Measurements from ENCODE around the gene ZC3H10. TPM values are rescaled to one million over a fixed set of nuclear protein-coding genes. Genes with fewer than 3 reads are reported as not detected.
A peak's percentile ranks its signal among the peaks of the same experiment; 100 is the strongest.
"Not testable (repeated sequence)": the region's sequence is repeated elsewhere in the genome, so short reads cannot be mapped to it uniquely, and the experiment has no call there.

ZC3H10 gene
- total RNA-seq, 2 donors from 2014 or later, result 3.5 to 6.1 TPM

DNA sequence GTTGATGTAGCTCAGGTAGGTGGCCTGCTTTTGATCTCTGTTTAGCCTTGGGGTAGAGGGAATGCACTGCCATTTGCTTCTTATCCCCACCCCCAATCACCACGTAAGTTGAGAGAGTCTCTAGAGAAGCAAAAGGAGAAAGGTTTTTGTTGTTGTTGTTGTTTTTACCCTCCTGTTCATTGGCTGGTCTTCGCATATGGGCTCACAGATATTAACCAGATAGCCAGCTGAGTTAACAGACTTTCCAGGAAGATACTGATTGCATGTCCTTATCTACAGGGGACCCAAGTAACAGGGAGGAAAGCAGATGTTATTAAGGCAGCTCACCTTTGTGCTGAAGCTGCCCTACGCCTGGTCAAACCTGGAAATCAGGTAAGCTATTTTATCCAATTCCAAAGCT is 10.8 kb upstream of the ZC3H10 start:
- TF ChIP-seq, protein P1, sequence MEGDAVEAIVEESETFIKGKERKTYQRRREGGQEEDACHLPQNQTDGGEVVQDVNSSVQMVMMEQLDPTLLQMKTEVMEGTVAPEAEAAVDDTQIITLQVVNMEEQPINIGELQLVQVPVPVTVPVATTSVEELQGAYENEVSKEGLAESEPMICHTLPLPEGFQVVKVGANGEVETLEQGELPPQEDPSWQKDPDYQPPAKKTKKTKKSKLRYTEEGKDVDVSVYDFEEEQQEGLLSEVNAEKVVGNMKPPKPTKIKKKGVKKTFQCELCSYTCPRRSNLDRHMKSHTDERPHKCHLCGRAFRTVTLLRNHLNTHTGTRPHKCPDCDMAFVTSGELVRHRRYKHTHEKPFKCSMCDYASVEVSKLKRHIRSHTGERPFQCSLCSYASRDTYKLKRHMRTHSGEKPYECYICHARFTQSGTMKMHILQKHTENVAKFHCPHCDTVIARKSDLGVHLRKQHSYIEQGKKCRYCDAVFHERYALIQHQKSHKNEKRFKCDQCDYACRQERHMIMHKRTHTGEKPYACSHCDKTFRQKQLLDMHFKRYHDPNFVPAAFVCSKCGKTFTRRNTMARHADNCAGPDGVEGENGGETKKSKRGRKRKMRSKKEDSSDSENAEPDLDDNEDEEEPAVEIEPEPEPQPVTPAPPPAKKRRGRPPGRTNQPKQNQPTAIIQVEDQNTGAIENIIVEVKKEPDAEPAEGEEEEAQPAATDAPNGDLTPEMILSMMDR (IDR thresholded peaks at IDR 0.05), result no peak
- DNase-seq, result no peak
- H3K9me3 ChIP-seq, result no peaks in the 10 kb centered on the region
- no peak overlapping the region for H3K4me3 ChIP-seq
- intact Hi-C loops (cut with DNase I), result no loop called here
- H3K9ac ChIP-seq (ENCODE audit: low read depth in 2 of 2, low read length in 2 of 2), result no peak overlapping the region
- no peaks in the 10 kb centered on the region for H3K27me3 ChIP-seq
- peaks cover 23% of the 10 kb centered on the region for H3K36me3 ChIP-seq
- no peak overlapping the region for H3K27ac ChIP-seq
- no peaks in the 10 kb centered on the region for H3K4me1 ChIP-seq

DNA sequence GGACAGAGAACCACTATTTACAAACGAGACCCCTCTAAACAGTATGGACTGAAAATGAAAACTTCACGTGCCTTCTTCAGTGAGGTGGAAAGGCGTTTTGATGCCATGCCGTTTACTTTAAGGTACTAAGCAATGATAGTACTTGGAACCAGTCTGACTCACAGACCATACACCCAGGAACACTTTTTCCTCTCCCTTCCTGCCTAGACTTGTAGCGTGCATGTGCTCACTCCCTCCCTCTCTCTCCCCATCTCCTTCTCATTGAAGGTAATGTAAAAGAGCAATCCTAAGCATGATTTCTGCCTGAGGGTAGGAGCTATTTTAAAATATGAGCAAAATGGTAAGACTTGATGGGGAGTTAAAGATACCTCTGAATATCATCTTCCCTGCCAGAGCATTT is 7.5 kb upstream of the ZC3H10 start:
- H3K36me3 ChIP-seq, result peaks cover 23% of the 10 kb centered on the region
- no peaks in the 10 kb centered on the region for H3K27me3 ChIP-seq
- H3K9me3 ChIP-seq, result no peaks in the 10 kb centered on the region
- H3K27ac ChIP-seq, result no peak overlapping the region
- TF ChIP-seq, protein P1 (IDR thresholded peaks at IDR 0.05), result no peak
- no peak for DNase-seq
- intact Hi-C loops (cut with DNase I), result loop anchor here (10.0 kb wide), 1 partner anchor 66 kb away; the partner anchor contains the start of gene RPS26
- H3K4me3 ChIP-seq, result no peak overlapping the region
- no peak overlapping the region for H3K9ac ChIP-seq (ENCODE audit: low read depth in 2 of 2, low read length in 2 of 2)
- H3K4me1 ChIP-seq, result no peaks in the 10 kb centered on the region

DNA sequence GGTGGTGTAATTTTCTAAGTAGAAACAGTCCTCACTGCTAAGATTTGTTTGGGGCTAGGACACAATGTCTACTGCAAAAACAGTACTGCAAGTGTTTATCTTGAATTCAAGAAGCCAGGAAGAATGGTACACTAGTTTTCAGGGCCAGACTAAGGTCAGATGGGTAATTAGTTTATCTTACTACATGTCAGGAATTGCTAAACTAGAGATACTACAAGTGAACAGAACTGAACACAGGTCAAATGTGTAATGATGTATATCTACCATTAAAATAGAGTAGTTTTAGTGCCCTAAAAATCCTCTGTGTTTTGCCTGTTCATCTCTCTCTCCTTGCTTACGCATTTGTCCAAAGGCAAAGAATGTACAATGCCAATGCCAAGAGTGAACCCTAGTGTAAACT is 4.0 kb upstream of the ZC3H10 start:
- no peak overlapping the region for H3K4me3 ChIP-seq
- intact Hi-C loops (cut with DNase I), result loop anchor here (10.0 kb wide), 1 partner anchor 69 kb away; the partner anchor contains the start of gene RPS26
- no peaks in the 10 kb centered on the region for H3K27me3 ChIP-seq
- H3K9ac ChIP-seq (ENCODE audit: low read depth in 2 of 2, low read length in 2 of 2), result no peak overlapping the region
- TF ChIP-seq, protein P1 (IDR thresholded peaks at IDR 0.05), result no peak
- H3K4me1 ChIP-seq, result peaks cover 5% of the 10 kb centered on the region
- H3K9me3 ChIP-seq, result no peaks in the 10 kb centered on the region
- DNase-seq, result no peak
- H3K36me3 ChIP-seq, result peaks cover 17% of the 10 kb centered on the region
- no peak overlapping the region for H3K27ac ChIP-seq

DNA sequence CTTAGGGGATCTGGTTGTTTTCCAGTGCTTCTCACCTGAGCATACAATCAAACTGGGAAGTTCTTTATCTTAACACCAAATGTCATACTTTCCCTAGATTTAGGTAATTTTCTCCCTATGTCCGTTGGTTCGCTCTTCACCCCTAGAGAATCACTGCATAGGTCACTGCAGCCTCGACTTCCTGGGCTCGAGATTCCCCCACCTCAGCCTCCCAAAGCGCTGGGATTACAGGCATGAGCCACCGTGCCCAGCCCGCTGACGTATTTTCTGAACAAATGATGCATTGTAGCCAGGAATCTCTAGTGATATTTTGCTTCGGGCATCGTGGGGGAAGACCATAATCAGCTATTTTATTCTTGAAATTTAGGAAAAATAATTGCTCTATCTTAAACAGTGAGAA is 2.7 kb upstream of the ZC3H10 start:
- DNase-seq, result no peak

DNA sequence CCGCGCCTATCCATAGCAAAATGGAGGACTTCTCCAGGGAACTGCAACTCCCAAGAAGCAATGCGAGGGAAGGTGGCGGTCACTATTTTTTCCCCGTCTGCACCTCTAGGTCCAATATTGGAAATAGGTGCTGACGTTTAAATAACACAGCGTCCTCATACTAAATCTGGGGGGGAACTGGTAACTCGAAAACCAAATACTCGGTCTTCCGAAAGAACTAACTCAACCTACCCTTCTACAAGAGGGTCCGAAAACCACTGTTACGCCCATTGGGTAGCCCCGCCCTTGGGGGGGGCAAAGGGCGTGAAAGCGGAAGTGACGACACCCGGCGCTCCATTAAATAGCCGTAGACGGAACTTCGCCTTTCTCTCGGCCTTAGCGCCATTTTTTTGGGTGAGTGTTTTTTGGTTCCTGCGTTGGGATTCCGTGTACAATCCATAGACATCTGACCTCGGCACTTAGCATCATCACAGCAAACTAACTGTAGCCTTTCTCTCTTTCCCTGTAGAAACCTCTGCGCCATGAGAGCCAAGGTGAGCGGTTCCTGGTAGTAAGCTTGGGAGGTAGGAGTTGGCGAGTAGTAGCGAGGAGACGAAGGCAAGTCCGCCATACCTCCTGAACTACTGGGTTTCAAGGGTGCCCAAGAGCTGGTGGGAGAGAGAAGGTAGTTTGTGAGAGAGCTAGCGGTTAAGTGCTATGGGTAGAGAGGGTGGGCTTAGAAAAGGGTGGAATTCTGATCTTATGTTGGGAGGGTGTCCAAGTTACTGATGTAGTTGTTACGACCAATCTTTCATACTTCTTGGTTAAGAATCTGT is 1.6 kb upstream of the ZC3H10 start, which contains the start of gene RPL41:
TSS of gene RPL41 (plus strand) at position 367 of the 815 bp plus-strand sequence.
- peak within 1 kb of the TSS; percentile 49 for H3K4me3 ChIP-seq
- peak within 1 kb of the TSS; percentile 76 to 100 for H3K9ac ChIP-seq (ENCODE audit: low read depth in 2 of 2, low read length in 2 of 2)
- H3K27ac ChIP-seq, result peak within 1 kb of the TSS; percentile 95
- TF ChIP-seq, protein P1 (IDR thresholded peaks at IDR 0.05), result no peak
- peaks cover 4% of the 10 kb centered on the region for H3K36me3 ChIP-seq
- peak; percentile 96 for DNase-seq
- peaks cover 8% of the 10 kb centered on the region for H3K4me1 ChIP-seq
- intact Hi-C loops (cut with DNase I), result loop anchor here (2.0 to 10.0 kb wide), 2 partner anchors 38 to 72 kb away; partner anchors contain the start of gene RPS26
- no peaks in the 10 kb centered on the region for H3K27me3 ChIP-seq
- H3K9me3 ChIP-seq, result no peaks in the 10 kb centered on the region

More for the DNA sequence above, 2.7 kb upstream of the ZC3H10 start:
- Histone ChIP-seq H3K9ac (ENCODE audit: low read depth in 2 of 2, low read length in 2 of 2) (peak overlapping the region; percentile 57 to 64), H3K36me3 (peaks cover 6% of the 10 kb centered on the region), H3K4me3 (peak overlapping the region; percentile 49), H3K4me1 (peaks cover 8% of the 10 kb centered on the region), H3K9me3 (no peaks in the 10 kb centered on the region), H3K27ac (peak overlapping the region; percentile 95), H3K27me3 (no peaks in the 10 kb centered on the region)
- intact Hi-C loops (cut with DNase I), result loop anchor here (10.0 kb wide), 1 partner anchor 71 kb away; the partner anchor contains the start of gene RPS26
- TF ChIP-seq, protein P1 (IDR thresholded peaks at IDR 0.05), result no peak

DNA sequence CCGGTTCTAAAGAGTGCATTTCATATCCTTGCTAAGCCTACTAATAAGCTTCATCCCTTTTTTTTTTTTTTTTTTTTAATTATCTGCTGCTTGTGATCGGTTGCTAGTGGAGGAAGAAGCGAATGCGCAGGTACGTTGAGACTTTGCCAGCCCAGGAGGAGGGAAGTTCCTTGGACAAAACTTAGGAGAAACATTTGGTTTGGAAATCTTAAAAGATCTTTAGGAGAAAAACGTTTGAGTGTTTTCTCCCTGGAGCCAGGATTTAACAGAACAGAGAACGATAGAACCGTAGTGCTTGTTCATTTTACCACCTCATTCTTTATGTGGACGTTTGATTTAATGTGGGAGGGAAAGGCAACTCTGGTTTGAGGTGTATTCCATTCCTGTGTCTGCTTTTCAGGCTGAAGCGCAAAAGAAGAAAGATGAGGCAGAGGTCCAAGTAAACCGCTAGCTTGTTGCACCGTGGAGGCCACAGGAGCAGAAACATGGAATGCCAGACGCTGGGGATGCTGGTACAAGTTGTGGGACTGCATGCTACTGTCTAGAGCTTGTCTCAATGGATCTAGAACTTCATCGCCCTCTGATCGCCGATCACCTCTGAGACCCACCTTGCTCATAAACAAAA is 872 bp upstream of the ZC3H10 start:
- DNase-seq, H3K27me3 ChIP-seq, H3K9me3 ChIP-seq, H3K36me3 ChIP-seq, H3K4me1 ChIP-seq: not testable (repeated sequence)
- Histone ChIP-seq H3K9ac (ENCODE audit: low read depth in 2 of 2, low read length in 2 of 2) (peak overlapping the region; percentile 76 to 100), H3K4me3 (peak overlapping the region; percentile 49), H3K27ac (peak overlapping the region; percentile 95)
- intact Hi-C loops (cut with DNase I), result loop anchor here (2.0 to 10.0 kb wide), 2 partner anchors 38 to 72 kb away; partner anchors contain the start of gene RPS26
